Middle frontal gyrus (tissue), 1 donor: ENCODE data around the gene VPS13D.
"Not testable (repeated sequence)": the region's sequence is repeated elsewhere in the genome, so short reads cannot be mapped to it uniquely, and the experiment has no call there.

ENCODE experiments used
- DNase-seq: peaks from one replicate; pipeline ENCODE4 v3.0.0-alpha.2; 2015; ENCODE audit warnings: low spot score; ENCODE audit errors: extremely low spot score

Gene VPS13D

GRCh38 chr1:12537294-12537693, 307.5 kb downstream of the VPS13D start:
- no peak for DNase-seq

GRCh38 chr1:12537906-12538461, 308.2 kb downstream of the VPS13D start:
- no peak for DNase-seq

- DNase-seq: not testable (repeated sequence)
Observed at GRCh38 chr1:12538536-12538935, 308.7 kb downstream of the VPS13D start.

DNA sequence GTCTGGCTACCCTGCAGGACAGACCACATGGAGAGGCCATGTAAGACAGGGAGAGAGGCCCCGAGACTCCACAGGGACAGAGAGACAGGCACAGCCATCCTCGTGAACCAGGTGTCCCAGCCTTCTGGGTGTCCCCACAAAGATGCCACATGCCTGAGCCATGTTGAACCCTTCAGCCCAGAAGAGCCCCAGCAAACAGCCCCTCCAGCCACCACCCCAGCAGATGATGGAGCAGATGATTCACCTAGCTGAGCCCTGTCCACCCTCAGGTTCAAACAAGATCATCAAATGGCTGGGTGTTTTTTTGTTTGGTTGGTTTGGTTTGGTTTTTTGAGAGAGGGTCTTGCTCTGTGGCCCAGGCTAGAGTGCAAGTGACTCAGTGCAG, 309.5 kb downstream of the VPS13D start:
- DNase-seq: no peak

GRCh38 chr1:12539705-12540579, 310.1 kb downstream of the VPS13D start:
- no peak for DNase-seq

- no peak for DNase-seq
Observed at GRCh38 chr1:12540580-12541273, 310.9 kb downstream of the VPS13D start.

DNA sequence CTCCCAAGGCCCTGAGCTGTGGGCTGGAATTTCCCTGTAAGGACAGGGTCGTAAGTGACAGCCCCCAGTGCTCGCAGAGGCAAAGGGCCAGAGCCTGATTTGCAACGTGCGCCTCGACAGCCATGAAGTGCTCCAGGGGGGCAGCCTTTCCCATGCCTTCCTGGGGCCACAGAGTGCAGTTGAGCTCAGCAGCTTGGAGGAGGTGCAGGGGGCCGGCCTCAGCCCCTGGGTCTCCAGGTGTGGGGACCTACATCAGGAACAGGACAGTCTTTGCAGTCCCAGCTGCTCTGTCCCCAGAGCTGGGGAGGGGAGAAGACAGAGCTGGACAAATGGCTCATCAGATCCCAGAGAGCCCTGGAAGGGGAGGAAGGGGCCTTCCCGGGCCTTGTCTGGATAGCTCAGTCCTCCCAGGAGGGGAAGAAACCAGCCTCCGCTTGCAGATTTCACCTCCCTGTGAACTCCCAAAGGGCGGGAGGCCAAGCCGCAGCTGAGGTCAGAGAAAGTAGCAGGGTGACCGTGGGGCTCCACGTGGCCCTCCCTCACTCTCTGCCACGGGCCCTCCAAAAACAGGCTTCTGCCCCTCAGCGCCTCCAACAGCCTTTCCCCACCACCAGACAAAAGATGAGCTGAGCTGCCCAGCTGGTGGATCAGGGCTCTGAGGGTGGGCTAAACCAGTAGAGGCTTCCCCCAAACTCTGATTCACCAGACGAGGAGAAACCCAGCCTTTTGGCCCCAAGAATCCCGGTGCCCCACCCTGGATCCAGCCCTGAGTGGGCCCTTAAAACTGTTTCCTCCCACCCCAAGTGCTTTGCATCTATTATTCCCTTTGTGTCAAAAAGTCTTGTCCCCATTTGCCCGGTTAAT, 311.7 kb downstream of the VPS13D start:
- no peak for DNase-seq

GRCh38 chr1:12542138-12542465, 312.3 kb downstream of the VPS13D start:
- DNase-seq: no peak

- no peak for DNase-seq
Observed at GRCh38 chr1:12542616-12543592, 313.1 kb downstream of the VPS13D start.

DNA sequence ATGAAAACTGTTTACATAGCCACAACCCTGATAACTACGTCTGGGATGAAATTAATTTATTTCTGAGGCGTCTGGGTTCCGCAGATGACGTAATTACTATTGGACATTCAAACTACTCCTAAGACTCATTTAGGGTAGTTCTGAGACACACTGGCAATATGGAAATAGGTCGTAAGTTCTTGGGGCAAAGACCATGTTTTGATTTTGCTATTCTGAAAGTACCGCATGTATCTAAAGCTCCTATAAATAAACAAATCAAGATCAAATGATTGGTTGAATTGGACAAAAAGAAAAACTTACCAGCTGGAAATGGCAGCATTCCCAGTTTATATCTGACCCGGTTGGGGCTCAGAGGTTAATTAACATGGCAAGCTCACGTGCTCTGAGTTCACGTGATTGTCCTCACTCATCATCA, 313.9 kb downstream of the VPS13D start:
- DNase-seq: no peak

GRCh38 chr1:12544357-12544756, 314.5 kb downstream of the VPS13D start:
- DNase-seq: no peak

GRCh38 chr1:12544992-12545391, 315.2 kb downstream of the VPS13D start:
- DNase-seq: no peak

GRCh38 chr1:12546771-12547585, 317.1 kb downstream of the VPS13D start:
- DNase-seq: no peak

DNA sequence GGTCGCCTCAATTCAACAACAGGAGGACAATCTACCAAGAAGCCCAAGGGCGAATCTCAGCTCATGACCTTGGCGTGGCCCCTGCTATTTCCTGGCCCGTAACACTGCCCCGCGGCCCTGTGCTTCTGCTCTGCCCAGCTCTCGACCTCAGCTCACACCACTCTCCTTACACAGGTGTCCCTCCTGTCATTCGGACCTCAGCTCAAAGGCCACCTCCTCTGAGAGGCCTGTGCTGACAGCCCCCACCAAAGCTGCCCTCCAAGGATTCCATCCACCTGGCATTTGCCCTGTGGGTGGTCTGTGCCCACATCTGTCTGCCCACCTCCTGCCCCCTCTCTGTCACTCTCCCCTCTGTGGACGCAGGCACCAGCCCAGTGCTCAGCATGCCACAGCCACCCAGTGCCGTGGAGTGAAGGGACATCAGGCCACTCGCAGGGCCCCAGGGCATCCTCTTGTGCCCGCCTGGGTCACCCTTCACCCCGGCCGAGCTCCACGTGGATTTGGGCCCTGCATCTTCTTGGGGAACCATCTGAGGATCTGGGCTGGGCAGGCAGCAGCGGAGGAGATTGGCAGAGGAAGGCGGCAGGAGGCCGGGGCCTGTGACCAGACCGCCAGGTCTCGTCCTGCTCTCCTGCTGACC, 317.9 kb downstream of the VPS13D start:
- DNase-seq: no peak

DNA sequence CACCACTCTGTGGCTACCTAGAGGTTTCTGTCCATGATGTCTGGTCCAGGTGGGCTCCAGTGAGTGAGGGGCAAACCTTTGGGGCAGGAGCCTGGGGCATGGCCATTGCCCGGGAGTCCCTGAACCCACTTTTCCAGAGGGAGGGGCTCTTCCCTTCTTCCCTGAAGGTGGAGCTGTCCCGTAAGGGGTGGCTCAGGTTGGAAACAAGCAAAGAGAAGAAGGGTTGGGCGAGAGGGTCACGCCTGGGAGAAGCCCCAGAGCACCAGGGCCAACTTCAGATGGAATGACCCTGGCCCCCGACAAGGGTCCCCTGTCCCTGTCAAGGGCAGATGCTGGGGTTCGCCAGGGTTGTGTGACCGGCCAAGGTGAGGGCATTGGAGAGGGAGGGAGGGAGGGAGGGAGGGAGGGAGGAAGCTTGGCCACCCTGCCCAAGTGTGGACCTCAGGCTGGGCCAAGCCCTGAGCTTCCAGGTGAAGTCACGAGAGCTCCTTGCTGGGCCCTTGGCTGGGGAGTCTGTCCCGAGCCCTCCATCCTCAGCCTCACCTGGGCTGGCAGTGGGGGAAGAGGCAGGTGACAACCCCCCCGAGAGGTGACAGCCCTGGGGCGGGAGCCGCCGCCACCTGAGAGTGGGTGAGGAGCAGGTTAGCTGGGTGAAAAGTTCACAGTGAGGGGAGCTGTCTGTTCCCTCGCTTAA, 318.6 kb downstream of the VPS13D start:
- DNase-seq: no peak

- DNase-seq: no peak
Observed at GRCh38 chr1:12548973-12549459, 319.2 kb downstream of the VPS13D start.

DNA sequence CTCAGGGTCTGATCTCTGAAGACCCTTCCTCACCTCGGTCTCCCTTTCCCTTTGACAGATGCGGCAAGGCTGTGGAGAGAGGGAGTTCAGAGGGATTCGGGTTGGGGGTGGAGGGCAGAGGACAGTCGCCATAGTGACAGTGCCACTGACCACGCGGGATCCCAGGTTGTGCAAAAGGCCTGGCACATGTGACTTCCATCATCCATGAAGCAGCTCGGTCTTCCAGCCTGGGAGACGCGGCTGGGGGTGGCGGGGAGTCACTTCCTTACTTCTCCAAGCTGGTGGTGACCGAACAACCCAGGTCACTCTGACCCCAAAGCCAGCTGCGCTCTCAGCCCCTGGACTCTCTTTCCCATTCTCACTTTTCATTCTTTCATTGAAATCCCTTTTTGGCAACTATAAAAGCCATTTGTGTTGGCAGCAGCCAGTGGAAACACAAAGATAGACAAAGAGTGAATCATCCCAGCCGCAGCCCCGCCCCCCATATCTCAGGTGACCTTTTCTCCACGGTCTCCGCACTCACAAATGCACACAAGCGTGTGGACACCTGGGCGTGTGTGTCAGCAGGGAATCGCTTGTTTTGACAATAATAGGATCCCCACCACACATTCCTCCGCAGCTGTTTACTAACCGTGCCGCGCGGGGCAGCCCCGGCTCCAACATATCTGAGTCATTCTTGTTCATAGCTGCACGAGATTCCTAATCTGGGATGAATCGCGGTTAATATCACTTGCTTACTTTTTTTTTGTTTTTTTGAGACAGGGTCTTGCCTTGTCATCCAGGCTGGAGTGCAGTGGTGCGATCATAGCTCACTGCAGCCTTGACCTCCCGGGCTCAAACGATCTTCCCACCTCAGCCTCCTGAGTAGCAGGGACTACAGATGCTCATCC, 319.9 kb downstream of the VPS13D start:
- DNase-seq: no peak
